Omental fat pad (tissue), 4 donors: ENCODE measurements around the gene TOMM40. TPM values are rescaled to one million over a fixed set of nuclear protein-coding genes. Genes with fewer than 3 reads are reported as not detected.

Source experiments
- ATAC-seq: fragments of 150-250 bp; one replicate; pipeline ENCODE4 v1.9.1; 2016; ENCODE audit warnings: mild to moderate bottlenecking, moderate library complexity; ENCODE audit not compliant: low FRiP score
- DNase-seq: peaks from one replicate; pipeline ENCODE4 v3.0.0-alpha.2; 2019; ENCODE audit warnings: low spot score
- total RNA-seq, 4 donors: library from RNA; depleted of rRNA; stranded (reverse); fragments of >200 nt; gene quantifications; one replicate each; pipeline ENCODE4 v1.1.0, GENCODE V29; 2016
- TF ChIP-seq, protein P1 (sequence below), 3 donors: fragments of 450-650 bp; IDR thresholded peaks; one replicate each; pipeline ENCODE4 v1.5.1; 2016 to 2017; ENCODE audit warnings: antibody characterized with exemption in 3 of 3, mild to moderate bottlenecking in 3 of 3, moderate library complexity in 2 of 3

The TOMM40 gene
- total RNA-seq, 4 donors from 2014 or later = 37.2 to 121 (median 44.2) TPM

DNA sequence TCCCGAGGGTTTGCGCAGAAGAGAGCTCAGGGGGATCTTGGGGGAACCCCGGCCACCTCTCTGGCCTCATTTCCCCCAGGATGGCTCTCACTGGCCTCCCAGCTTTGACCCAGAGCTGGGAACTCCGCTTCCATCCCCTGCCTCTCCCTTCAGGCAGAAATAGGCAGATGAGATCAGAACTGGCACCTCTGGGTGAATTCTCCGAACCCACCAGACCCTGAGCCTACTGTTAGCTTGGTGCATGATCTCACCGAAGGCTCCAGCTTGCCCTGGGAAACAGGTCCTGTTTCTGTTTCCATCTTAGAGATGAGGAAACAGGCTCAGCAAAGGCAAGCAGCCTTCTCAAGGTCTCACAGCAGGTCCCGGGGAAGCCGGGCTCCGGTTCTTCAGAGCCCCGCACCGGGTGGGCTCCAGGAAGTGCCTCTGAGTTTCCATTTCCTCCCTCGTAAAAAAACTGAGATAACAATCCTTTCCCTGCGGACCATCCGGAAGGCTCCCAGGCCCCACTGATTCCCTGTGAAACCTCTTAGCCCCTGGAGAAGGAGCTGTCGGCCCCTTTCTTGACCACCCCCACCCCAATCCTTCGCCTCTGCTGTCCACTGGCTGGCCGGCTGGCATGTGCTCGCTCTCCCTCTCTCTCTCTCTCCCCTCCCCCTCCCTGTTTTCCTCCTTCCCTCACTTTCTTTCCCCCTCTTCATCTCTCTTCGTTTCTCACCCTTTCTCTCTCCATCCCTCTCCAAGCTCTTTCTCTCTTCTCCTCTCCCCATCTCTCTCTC lies 42.8 kb upstream of the TOMM40 start:
- DNase-seq (no peak), ATAC-seq (no peak)
- TF ChIP-seq, protein P1, sequence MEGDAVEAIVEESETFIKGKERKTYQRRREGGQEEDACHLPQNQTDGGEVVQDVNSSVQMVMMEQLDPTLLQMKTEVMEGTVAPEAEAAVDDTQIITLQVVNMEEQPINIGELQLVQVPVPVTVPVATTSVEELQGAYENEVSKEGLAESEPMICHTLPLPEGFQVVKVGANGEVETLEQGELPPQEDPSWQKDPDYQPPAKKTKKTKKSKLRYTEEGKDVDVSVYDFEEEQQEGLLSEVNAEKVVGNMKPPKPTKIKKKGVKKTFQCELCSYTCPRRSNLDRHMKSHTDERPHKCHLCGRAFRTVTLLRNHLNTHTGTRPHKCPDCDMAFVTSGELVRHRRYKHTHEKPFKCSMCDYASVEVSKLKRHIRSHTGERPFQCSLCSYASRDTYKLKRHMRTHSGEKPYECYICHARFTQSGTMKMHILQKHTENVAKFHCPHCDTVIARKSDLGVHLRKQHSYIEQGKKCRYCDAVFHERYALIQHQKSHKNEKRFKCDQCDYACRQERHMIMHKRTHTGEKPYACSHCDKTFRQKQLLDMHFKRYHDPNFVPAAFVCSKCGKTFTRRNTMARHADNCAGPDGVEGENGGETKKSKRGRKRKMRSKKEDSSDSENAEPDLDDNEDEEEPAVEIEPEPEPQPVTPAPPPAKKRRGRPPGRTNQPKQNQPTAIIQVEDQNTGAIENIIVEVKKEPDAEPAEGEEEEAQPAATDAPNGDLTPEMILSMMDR (IDR thresholded peaks at IDR 0.05) = no peak

DNA sequence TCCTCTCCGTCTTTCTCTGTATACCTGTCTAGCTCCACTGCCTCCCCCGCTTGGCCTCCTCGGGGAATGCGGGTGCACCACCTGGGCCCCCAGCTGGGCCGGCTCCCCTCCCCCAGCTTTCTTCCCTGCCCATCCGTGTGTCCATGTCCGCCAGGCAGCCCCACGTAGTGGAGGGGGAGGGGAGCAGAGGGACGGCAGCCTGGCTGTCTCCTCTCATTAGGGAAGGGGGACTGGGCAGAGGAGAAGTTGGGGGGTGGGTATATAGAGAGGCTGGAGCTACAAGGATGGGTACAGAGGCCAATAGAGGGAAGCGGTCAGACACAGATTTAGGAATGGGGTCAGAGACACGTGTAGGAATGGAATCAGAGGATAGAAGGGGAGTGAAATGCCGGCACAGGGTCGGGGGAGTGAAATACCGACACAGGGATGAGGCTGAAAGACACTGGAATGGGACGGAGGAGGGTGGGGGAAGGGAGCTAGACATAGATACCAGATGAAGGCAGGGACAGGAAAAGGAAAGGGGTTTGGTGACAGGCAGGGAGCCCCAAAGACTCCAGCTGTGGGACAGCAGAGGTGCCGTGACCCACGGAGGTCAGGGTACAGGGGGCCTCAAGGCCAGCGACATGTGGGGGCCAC lies 42.1 kb upstream of the TOMM40 start:
- no peak for DNase-seq
- TF ChIP-seq, protein P1 (IDR thresholded peaks at IDR 0.05) = no peak
- ATAC-seq = no peak

DNA sequence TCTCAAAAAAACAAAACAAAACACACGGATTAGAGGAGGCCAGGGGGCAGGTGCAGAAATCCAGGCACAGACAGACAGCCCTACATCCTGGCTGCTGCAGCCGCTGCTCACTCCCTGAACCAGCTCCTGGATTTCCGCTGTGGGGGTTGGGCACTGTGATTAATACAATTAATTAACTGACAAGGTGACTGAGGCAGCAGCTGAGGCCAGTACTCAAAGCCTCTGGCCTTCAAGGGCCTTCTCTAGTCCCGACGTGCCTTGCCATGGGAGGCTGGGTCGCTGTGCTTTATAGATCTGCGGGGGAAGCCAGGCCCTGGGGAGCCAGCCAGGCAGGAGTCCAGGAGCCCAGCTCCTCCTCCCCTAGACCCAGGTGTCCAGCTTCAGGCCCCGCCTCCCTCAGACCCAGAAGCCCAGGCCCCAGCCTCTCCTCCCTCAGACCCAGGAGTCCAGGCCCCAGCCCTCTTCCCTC lies 40.4 kb upstream of the TOMM40 start:
- ATAC-seq (no peak), DNase-seq (no peak)
- TF ChIP-seq, protein P1 (IDR thresholded peaks at IDR 0.05) = no peak

DNA sequence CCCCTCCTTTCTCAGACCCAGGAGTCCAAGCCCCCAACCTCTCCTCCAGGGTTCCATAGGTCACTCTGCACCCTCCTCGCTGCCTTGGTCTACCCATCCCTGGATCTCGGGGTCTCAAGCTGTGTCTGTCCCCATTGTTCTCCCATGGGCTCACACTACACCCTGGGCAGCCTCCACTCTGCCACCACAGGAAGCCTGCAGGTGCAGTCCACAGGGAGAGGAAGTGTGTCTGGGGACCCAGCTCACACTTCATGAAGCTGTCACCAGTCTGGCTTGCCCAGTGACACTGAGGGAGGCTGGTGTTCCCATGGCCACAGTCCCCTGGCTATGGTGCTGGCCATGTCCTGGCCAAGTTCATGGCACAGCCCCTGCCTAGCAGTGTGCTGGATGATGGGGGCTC lies 39.6 kb upstream of the TOMM40 start:
- DNase-seq (no peak), ATAC-seq (no peak)
- TF ChIP-seq, protein P1 (IDR thresholded peaks at IDR 0.05) = no peak

DNA sequence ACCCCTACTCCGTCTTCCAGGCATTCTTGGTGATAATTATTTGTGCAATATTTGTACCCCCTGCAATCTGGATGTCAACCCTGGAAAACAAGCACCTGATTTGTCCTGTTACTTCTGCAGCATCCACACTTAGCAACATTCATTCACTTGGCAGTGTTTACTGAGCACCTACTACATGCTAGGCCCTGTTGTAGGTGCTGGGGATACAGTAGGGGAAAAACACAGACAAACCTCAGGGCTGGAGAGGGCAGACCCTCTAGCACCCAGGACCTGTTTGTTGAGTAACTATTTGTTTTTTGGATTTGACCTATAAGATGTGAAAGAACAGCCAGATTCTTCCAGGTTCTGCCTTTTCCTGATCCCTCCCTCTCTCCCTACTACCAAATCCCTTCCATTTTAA lies 35.4 kb upstream of the TOMM40 start:
- no peak for ATAC-seq
- TF ChIP-seq, protein P1 (IDR thresholded peaks at IDR 0.05) = no peak
- DNase-seq = no peak

DNA sequence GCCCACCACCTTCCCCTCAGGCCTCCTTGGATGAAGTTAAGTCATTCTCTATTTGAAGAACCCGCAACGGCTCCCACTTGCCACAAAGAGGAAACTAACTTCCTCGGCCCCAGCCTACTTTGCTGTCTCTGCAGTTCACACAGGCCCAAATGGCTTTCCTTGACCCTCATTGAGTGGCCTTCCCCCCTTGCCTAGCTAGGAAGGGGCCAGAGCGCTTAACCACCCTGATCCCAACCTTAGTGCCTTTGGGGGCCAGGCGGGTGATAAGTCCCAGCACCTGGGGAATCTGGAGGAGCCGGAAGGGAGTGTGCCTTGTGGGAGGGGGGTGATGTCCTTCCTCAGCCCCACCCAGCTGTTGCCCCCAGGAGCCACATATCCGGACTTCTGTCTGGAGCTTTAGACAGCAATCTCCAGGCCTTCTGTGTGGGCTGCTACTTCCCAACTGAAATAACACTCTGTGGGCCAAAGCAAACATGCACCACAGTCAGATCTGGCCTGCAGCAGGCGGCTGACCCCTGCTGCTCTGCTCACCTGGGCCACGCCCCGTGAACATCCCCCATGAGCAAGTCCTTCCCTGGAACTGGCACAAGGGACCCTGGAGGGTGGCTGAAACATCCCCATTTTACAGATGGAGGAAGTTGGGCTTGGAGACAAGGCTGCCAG lies 34.5 kb upstream of the TOMM40 start:
- DNase-seq (no peak), ATAC-seq (no peak)
- TF ChIP-seq, protein P1 (IDR thresholded peaks at IDR 0.05) = no peak
